ENCODE results near the gene ANAPC16.

DNA sequence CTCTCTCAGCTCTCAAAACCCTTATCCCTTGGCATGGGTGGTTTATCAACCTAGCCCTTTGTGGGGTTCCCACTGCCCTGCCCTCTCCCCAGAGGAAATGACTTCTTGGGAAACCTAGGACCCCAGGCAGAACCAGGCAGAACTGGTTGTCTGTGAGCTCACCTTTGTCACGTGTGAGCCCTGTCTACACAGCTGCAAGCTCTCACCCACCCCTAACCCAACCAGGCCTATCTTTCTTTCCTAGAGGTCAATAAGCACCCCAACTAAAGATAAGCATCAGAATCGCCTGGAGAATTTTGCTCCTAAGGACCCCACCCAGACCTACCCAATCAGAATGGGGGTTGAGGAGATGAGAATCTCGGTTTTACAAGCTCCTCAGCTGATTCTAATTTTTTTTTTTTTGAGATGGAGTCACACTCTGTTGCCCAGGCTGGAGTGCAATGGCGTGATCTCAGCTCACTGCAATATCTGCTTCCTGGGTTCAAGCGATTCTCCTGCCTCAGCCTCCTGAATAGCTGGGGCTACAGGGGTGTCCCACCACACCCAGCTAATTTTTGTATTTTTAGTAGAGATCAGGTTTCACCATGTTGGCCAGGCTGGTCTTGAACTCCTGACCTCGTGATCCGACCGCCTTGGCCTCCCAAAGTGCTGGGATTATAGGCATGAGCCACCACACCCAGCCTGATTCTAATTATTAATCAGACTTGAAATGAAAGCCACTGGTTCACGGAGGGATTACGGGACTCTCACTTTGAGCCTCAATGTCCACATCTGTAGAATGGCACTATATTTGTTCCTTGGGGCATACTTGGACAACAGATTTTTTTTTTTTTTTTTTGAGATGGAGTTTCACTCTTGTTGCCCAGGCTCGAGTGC lies 50.4 kb downstream of the ANAPC16 start:
- TF ChIP-seq, protein P1, sequence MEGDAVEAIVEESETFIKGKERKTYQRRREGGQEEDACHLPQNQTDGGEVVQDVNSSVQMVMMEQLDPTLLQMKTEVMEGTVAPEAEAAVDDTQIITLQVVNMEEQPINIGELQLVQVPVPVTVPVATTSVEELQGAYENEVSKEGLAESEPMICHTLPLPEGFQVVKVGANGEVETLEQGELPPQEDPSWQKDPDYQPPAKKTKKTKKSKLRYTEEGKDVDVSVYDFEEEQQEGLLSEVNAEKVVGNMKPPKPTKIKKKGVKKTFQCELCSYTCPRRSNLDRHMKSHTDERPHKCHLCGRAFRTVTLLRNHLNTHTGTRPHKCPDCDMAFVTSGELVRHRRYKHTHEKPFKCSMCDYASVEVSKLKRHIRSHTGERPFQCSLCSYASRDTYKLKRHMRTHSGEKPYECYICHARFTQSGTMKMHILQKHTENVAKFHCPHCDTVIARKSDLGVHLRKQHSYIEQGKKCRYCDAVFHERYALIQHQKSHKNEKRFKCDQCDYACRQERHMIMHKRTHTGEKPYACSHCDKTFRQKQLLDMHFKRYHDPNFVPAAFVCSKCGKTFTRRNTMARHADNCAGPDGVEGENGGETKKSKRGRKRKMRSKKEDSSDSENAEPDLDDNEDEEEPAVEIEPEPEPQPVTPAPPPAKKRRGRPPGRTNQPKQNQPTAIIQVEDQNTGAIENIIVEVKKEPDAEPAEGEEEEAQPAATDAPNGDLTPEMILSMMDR (IDR thresholded peaks at IDR 0.05; ENCODE audit: insufficient read depth, low read length), result no peak
- TF ChIP-seq POLR2AphosphoS5 (IDR thresholded peaks at IDR 0.05; ENCODE audit: low read depth), result no peak

Measured in HL-60 (cell line).